HG03520 (cell line): Measurements from ENCODE around the gene SERPINA5.
"Not testable (repeated sequence)": the region's sequence is repeated elsewhere in the genome, so short reads cannot be mapped to it uniquely, and the experiment has no call there.

ENCODE experiments used
- ATAC-seq: cut with Tn5 transposase; IDR thresholded peaks from one replicate; pipeline ENCODE4 v1.9.1; 2021; ENCODE audit warnings: mild to moderate bottlenecking, moderate library complexity; ENCODE audit not compliant: unreplicated experiment

Gene SERPINA5

GRCh38 chr14:94573475-94574277 is 7.5 kb upstream of the SERPINA5 start:
- no peak for ATAC-seq

- no peak for ATAC-seq
These were observed 6.9 kb upstream of the SERPINA5 start for GRCh38 chr14:94574336-94574735.

GRCh38 chr14:94575730-94576585 is 5.3 kb upstream of the SERPINA5 start:
- ATAC-seq, result no peak

- not testable (repeated sequence) for ATAC-seq
These were observed 3.8 kb upstream of the SERPINA5 start for GRCh38 chr14:94577472-94577871.

GRCh38 chr14:94578712-94579111 is 2.5 kb upstream of the SERPINA5 start:
- ATAC-seq, result no peak

- ATAC-seq, result no peak
These were observed 1.0 kb downstream of the SERPINA5 start for GRCh38 chr14:94582199-94582750.

GRCh38 chr14:94582851-94583250 is 1.6 kb downstream of the SERPINA5 start:
- ATAC-seq, result no peak

GRCh38 chr14:94583557-94583956 is 2.3 kb downstream of the SERPINA5 start:
- ATAC-seq, result no peak

- ATAC-seq, result no peak
These were observed 3.5 kb downstream of the SERPINA5 start for GRCh38 chr14:94584591-94585280.

GRCh38 chr14:94586635-94587034 is 5.4 kb downstream of the SERPINA5 start:
- no peak for ATAC-seq

GRCh38 chr14:94588311-94588710 is 7.1 kb downstream of the SERPINA5 start:
- ATAC-seq, result no peak

GRCh38 chr14:94591073-94591472 is 9.8 kb downstream of the SERPINA5 start:
- no peak for ATAC-seq

- no peak for ATAC-seq
These were observed 10.6 kb downstream of the SERPINA5 start for GRCh38 chr14:94591871-94592270.

- no peak for ATAC-seq
These were observed 11.2 kb downstream of the SERPINA5 start for GRCh38 chr14:94592457-94592856.

- ATAC-seq, result no peak
These were observed 12.1 kb downstream of the SERPINA5 start for GRCh38 chr14:94593376-94593748.

GRCh38 chr14:94593749-94594431 is 12.7 kb downstream of the SERPINA5 start:
- ATAC-seq, result no peak

- no peak for ATAC-seq
These were observed 13.2 kb downstream of the SERPINA5 start for GRCh38 chr14:94594441-94594840.

GRCh38 chr14:94595912-94596311 is 14.7 kb downstream of the SERPINA5 start:
- ATAC-seq, result no peak

GRCh38 chr14:94596361-94596760 is 15.1 kb downstream of the SERPINA5 start:
- no peak for ATAC-seq

GRCh38 chr14:94597788-94598187 is 16.6 kb downstream of the SERPINA5 start:
- no peak for ATAC-seq

GRCh38 chr14:94598506-94598815 is 17.2 kb downstream of the SERPINA5 start:
- ATAC-seq, result no peak
